Sigmoid colon (tissue), 3 donors: ENCODE measurements around the gene TRIM23.

ENCODE experiments used
- POLR2A ChIP-seq, 2 donors: fragments of 450-650 bp; IDR thresholded peaks; one replicate each; pipeline ENCODE4 v1.6.1; 2016; ENCODE audit warnings: antibody characterized with exemption in 2 of 2, mild to moderate bottlenecking in 2 of 2, moderate library complexity in 2 of 2
- TF ChIP-seq, protein P1 (sequence below), 4 experiments: fragments of 450-650 bp in 3 of 4; fragments of 200-600 bp in 1 of 4; IDR thresholded peaks; one replicate each; pipeline ENCODE4 v1.5.1; 2016 to 2019; ENCODE audit warnings: antibody characterized with exemption in 4 of 4, mild to moderate bottlenecking in 3 of 4, moderate library complexity in 2 of 4

DNA sequence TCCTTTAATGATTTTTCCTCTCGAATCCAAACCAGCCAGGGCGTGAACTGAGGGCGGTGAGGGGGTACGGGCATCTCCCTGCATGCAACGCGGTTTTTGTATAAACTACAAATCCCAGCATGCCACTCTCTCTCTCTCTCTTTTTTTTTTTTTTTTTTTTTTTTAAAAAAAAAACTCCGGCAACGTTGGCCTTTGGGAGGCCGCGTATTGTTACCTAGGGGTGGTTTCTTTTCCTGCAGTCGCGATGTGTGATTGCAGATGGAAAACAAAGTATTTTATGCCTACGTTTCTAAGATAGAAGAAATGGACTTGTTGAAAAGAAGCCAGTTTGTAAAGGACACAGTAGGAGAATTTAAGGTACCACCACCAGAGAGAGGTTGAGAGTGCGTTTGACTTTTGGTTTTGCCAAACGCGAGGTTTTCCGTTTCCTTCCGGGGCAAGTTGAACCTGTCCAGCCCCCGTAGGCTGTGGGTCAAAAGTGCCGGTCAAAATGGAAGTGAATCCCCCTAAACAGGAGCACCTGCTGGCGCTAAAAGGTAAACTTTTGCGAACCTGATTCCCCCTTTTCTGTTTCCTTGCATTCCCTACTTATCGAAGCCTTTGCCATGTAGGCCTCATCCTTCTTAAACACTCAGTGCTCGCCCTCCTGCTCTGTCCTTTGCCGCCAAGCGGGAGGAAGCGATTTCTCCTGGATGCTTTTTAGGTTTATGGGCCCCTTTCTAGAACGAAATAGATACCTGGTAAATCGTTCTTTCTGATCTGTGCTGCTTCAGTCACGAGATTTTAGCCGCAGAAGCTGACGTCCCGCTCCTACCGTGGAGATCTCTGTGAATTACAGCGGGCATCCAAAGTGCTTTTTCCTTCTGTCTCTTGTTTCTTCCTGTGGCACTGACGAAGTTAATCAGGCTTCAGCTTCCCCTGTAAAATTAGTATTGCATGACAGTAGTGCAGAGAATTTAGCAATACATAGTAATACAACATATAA lies 730 bp upstream of the TRIM23 start, which contains the start of the genes SHLD3 and TRAPPC13:
- TF ChIP-seq, protein P1, sequence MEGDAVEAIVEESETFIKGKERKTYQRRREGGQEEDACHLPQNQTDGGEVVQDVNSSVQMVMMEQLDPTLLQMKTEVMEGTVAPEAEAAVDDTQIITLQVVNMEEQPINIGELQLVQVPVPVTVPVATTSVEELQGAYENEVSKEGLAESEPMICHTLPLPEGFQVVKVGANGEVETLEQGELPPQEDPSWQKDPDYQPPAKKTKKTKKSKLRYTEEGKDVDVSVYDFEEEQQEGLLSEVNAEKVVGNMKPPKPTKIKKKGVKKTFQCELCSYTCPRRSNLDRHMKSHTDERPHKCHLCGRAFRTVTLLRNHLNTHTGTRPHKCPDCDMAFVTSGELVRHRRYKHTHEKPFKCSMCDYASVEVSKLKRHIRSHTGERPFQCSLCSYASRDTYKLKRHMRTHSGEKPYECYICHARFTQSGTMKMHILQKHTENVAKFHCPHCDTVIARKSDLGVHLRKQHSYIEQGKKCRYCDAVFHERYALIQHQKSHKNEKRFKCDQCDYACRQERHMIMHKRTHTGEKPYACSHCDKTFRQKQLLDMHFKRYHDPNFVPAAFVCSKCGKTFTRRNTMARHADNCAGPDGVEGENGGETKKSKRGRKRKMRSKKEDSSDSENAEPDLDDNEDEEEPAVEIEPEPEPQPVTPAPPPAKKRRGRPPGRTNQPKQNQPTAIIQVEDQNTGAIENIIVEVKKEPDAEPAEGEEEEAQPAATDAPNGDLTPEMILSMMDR (IDR thresholded peaks at IDR 0.05) = peak in 1 of 4 experiments; percentile 40
- no peak for TF ChIP-seq POLR2A (IDR thresholded peaks at IDR 0.05)
